Left lung (tissue), 10 donors: ENCODE measurements around the gene GMPS. TPM values are rescaled to one million over a fixed set of nuclear protein-coding genes. Genes with fewer than 3 reads are reported as not detected.

Experiments
- ATAC-seq: fragments of 200-7000 bp; cut with Tn5 transposase; one replicate; pipeline ENCODE4 v1.9.1; 2020; ENCODE audit warnings: moderate library complexity
- DNase-seq, 4 donors: peaks; one replicate each; pipeline ENCODE4 v3.0.0-alpha.2; 2013 to 2020
- H3K27ac ChIP-seq, 2 donors: fragments of 200-600 bp; sonication (generic) in 1 of 2; one replicate each; pipeline versions ENCODE4 v1.5.0 to v1.8.0; 2020 to 2021
- H3K27me3 ChIP-seq, 2 donors: fragments of 200-600 bp; sonication (generic) in 1 of 2; one replicate each; pipeline versions ENCODE4 v1.5.0 to v1.8.0; 2020 to 2021
- H3K36me3 ChIP-seq, 2 donors: fragments of 200-600 bp; sonication (generic) in 1 of 2; one replicate each; pipeline versions ENCODE4 v1.5.0 to v1.8.0; 2020 to 2021
- H3K4me1 ChIP-seq, 2 donors: fragments of 200-600 bp; one replicate each; pipeline ENCODE4 v1.8.0; 2021
- H3K4me3 ChIP-seq, 2 donors: fragments of 200-600 bp; sonication (generic) in 1 of 2; one replicate each; pipeline versions ENCODE4 v1.5.0 to v1.8.0; 2020 to 2021; ENCODE audit warnings: mild to moderate bottlenecking in 1 of 2
- H3K9me3 ChIP-seq, 2 donors: fragments of 200-600 bp; sonication (generic) in 1 of 2; one replicate each; pipeline versions ENCODE4 v1.5.0 to v1.8.0; 2020 to 2021
- CTCF ChIP-seq, 2 donors: fragments of 200-600 bp; sonication (generic) in 1 of 2; IDR thresholded peaks; one replicate each; pipeline versions ENCODE4 v1.5.0 to v1.8.0; 2021; ENCODE audit warnings: antibody characterized with exemption in 2 of 2
- intact Hi-C, 2 donors: fragments of 100-400 bp; cut with DNase I; formaldehyde crosslinking; loops; one replicate each; pipeline versions ENCODE4 v1.11.2 to v1.14.2; 2022
- polyA plus RNA-seq, 6 donors: library from polyadenylated mRNA; unstranded; fragments of 120-200 nt; gene quantifications; one replicate each; pipeline ENCODE4 v1.2.1, GENCODE V29; 2013; ENCODE audit not compliant: insufficient read length in 6 of 6
- total RNA-seq, 2 donors: library from RNA; stranded (reverse); fragmentation: NEBNext Ultra II Directional; extraction: Animal tissue kit (Norgen Biotek cat#: 25700); gene quantifications; one replicate each; pipeline ENCODE4 v1.2.1, GENCODE V29; 2021
- donor health status: DM: no; HTN: yes; CAD: no.
- donor health status: DM: no; HTN: no; CAD: no.

The GMPS gene
- total and polyA plus RNA-seq, 8 donors = 46.0 to 72.3 (median 60.0) TPM

- H3K36me3 ChIP-seq = no peaks in the 10 kb centered on the region
- no peaks in the 10 kb centered on the region for H3K27me3 ChIP-seq
- no peak for DNase-seq
- no peaks in the 10 kb centered on the region for H3K9me3 ChIP-seq
- no peak for TF ChIP-seq CTCF (IDR thresholded peaks at IDR 0.05)
- intact Hi-C loops = no loop called here
- ATAC-seq = no peak
- no peak overlapping the region for H3K27ac ChIP-seq
- no peak overlapping the region for H3K4me3 ChIP-seq
- H3K4me1 ChIP-seq = no peaks in the 10 kb centered on the region
Measured at GRCh38 chr3:155948476-155948875, 78.0 kb downstream of the GMPS start.

GRCh38 chr3:155949453-155950217 is 79.2 kb downstream of the GMPS start:
- no peak overlapping the region for H3K27ac ChIP-seq
- intact Hi-C loops = no loop called here
- H3K4me3 ChIP-seq = no peak overlapping the region
- TF ChIP-seq CTCF (IDR thresholded peaks at IDR 0.05) = no peak
- DNase-seq = no peak
- no peaks in the 10 kb centered on the region for H3K36me3 ChIP-seq
- H3K27me3 ChIP-seq = no peaks in the 10 kb centered on the region
- peak; percentile 61 for ATAC-seq
- no peaks in the 10 kb centered on the region for H3K9me3 ChIP-seq
- no peaks in the 10 kb centered on the region for H3K4me1 ChIP-seq

- intact Hi-C loops = no loop called here
- ATAC-seq (peak; percentile 71), DNase-seq (no peak)
- Histone ChIP-seq H3K27ac (no peak overlapping the region), H3K36me3 (no peaks in the 10 kb centered on the region), H3K4me3 (no peak overlapping the region), H3K4me1 (no peaks in the 10 kb centered on the region), H3K9me3 (peaks cover 0 to 4% of the 10 kb centered on the region in 2 donors), H3K27me3 (no peaks in the 10 kb centered on the region)
- TF ChIP-seq CTCF (IDR thresholded peaks at IDR 0.05) = no peak
Measured at GRCh38 chr3:155956508-155957411, 86.3 kb downstream of the GMPS start.

GRCh38 chr3:155957412-155957880 is 87.0 kb downstream of the GMPS start:
- no peak for TF ChIP-seq CTCF (IDR thresholded peaks at IDR 0.05)

GRCh38 chr3:155958676-155959075 is 88.2 kb downstream of the GMPS start:
- H3K4me3 ChIP-seq = no peak overlapping the region
- H3K9me3 ChIP-seq = peaks cover 0 to 4% of the 10 kb centered on the region in 2 donors
- H3K36me3 ChIP-seq = no peaks in the 10 kb centered on the region
- no peak for TF ChIP-seq CTCF (IDR thresholded peaks at IDR 0.05)
- ATAC-seq (peak; percentile 11), DNase-seq (no peak)
- intact Hi-C loops = no loop called here
- no peaks in the 10 kb centered on the region for H3K27me3 ChIP-seq
- no peaks in the 10 kb centered on the region for H3K4me1 ChIP-seq
- no peak overlapping the region for H3K27ac ChIP-seq

More at GRCh38 chr3:155957412-155957880, 87.0 kb downstream of the GMPS start:
- ATAC-seq (peak; percentile 84), DNase-seq (no peak)
- H3K27me3 ChIP-seq = no peaks in the 10 kb centered on the region
- H3K36me3 ChIP-seq = no peaks in the 10 kb centered on the region
- H3K4me1 ChIP-seq = no peaks in the 10 kb centered on the region
- H3K27ac ChIP-seq = no peak overlapping the region
- H3K9me3 ChIP-seq = peaks cover 0 to 4% of the 10 kb centered on the region in 2 donors
- intact Hi-C loops = no loop called here
- no peak overlapping the region for H3K4me3 ChIP-seq
